NOMO-1 treated with DMSO at 0.1 percent for 48 hours (cell line): ENCODE results near the gene FHAD1.

ENCODE experiments used
- DNase-seq: peaks from one replicate; lab custom pipeline; 2025; ENCODE audit not compliant: unreplicated experiment; lab: John Stamatoyannopoulos, UW

Gene FHAD1

GRCh38 chr1:15393475-15394257, 146.6 kb downstream of the FHAD1 start:
- no peak for DNase-seq

GRCh38 chr1:15394258-15394690, 147.3 kb downstream of the FHAD1 start:
- DNase-seq: no peak

GRCh38 chr1:15397236-15397635, 150.2 kb downstream of the FHAD1 start:
- DNase-seq: no peak

- DNase-seq: no peak
Measured at GRCh38 chr1:15399710-15400109, 152.7 kb downstream of the FHAD1 start.

GRCh38 chr1:15400627-15401026, 153.6 kb downstream of the FHAD1 start:
- DNase-seq: no peak

- DNase-seq: no peak
Measured at GRCh38 chr1:15401391-15402055, 154.5 kb downstream of the FHAD1 start.

- DNase-seq: no peak
Measured at GRCh38 chr1:15402809-15403450, 155.9 kb downstream of the FHAD1 start.

GRCh38 chr1:15403962-15404580, 157.0 kb downstream of the FHAD1 start:
- no peak for DNase-seq

- DNase-seq: no peak
Measured at GRCh38 chr1:15405106-15405850, 158.3 kb downstream of the FHAD1 start.

- DNase-seq: no peak
Measured at GRCh38 chr1:15406614-15407559, 159.9 kb downstream of the FHAD1 start.

- no peak for DNase-seq
Measured at GRCh38 chr1:15407580-15407979, 160.6 kb downstream of the FHAD1 start.

- no peak for DNase-seq
Measured at GRCh38 chr1:15408890-15409387, 161.9 kb downstream of the FHAD1 start.

GRCh38 chr1:15409388-15410222, 162.6 kb downstream of the FHAD1 start, which contains the start of gene EFHD2:
Gene EFHD2, plus strand, starts transcription at chr1:15409888. Its CDS starts 84 bp downstream, at chr1:15409972.
- DNase-seq: peak; percentile 70

- DNase-seq: no peak
Measured at GRCh38 chr1:15410223-15410883, 163.3 kb downstream of the FHAD1 start.

- no peak for DNase-seq
Measured at GRCh38 chr1:15410884-15411245, 163.8 kb downstream of the FHAD1 start.

- peak; percentile 90 for DNase-seq
Measured at GRCh38 chr1:15411593-15412137, 164.6 kb downstream of the FHAD1 start.

GRCh38 chr1:15412175-15412800, 165.3 kb downstream of the FHAD1 start:
- peak; percentile 5 for DNase-seq
